Measurements from ENCODE around the gene PTPMT1. TPM values are rescaled to one million over a fixed set of nuclear protein-coding genes. Genes with fewer than 3 reads are reported as not detected.

PTPMT1 gene
- total RNA-seq, 1 donor from 2014 or later: 124 TPM

DNA sequence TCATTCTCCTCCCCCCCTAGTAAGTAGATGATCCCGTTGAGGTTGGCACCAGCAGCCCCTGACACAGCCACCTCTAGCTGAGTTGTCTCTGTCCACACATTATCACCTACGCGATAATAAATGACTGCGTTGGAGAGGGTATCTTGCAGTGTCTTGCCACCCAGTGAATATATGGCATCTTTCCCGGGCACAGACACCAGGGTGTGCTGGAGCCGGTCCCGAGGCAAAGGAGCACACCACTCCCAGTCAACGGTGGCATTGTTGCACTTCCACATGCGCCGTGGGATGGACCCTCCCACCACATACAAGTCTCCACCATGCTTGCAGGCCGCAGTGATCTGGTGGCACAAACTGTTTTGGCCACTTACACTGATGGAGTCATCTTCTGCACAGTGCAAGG is 7.9 kb downstream of the PTPMT1 start:
- no peak overlapping the region for H3K4me3 ChIP-seq (ENCODE audit: low read depth, low read length)
- TF ChIP-seq, protein P1, sequence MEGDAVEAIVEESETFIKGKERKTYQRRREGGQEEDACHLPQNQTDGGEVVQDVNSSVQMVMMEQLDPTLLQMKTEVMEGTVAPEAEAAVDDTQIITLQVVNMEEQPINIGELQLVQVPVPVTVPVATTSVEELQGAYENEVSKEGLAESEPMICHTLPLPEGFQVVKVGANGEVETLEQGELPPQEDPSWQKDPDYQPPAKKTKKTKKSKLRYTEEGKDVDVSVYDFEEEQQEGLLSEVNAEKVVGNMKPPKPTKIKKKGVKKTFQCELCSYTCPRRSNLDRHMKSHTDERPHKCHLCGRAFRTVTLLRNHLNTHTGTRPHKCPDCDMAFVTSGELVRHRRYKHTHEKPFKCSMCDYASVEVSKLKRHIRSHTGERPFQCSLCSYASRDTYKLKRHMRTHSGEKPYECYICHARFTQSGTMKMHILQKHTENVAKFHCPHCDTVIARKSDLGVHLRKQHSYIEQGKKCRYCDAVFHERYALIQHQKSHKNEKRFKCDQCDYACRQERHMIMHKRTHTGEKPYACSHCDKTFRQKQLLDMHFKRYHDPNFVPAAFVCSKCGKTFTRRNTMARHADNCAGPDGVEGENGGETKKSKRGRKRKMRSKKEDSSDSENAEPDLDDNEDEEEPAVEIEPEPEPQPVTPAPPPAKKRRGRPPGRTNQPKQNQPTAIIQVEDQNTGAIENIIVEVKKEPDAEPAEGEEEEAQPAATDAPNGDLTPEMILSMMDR (conservative IDR thresholded peaks at IDR 0.05; ENCODE audit: low read depth, low read length): no peak

GRCh38 chr11:47577460-47578041 is 12.2 kb downstream of the PTPMT1 start:
- TF ChIP-seq, protein P1 (conservative IDR thresholded peaks at IDR 0.05; ENCODE audit: low read depth, low read length): no peak
- peak overlapping the region; percentile 95 for H3K4me3 ChIP-seq (ENCODE audit: low read depth, low read length)
- no peak for DNase-seq (ENCODE audit: low read depth)

More for the DNA sequence above, 7.9 kb downstream of the PTPMT1 start:
- DNase-seq (ENCODE audit: low read depth): no peak

DNA sequence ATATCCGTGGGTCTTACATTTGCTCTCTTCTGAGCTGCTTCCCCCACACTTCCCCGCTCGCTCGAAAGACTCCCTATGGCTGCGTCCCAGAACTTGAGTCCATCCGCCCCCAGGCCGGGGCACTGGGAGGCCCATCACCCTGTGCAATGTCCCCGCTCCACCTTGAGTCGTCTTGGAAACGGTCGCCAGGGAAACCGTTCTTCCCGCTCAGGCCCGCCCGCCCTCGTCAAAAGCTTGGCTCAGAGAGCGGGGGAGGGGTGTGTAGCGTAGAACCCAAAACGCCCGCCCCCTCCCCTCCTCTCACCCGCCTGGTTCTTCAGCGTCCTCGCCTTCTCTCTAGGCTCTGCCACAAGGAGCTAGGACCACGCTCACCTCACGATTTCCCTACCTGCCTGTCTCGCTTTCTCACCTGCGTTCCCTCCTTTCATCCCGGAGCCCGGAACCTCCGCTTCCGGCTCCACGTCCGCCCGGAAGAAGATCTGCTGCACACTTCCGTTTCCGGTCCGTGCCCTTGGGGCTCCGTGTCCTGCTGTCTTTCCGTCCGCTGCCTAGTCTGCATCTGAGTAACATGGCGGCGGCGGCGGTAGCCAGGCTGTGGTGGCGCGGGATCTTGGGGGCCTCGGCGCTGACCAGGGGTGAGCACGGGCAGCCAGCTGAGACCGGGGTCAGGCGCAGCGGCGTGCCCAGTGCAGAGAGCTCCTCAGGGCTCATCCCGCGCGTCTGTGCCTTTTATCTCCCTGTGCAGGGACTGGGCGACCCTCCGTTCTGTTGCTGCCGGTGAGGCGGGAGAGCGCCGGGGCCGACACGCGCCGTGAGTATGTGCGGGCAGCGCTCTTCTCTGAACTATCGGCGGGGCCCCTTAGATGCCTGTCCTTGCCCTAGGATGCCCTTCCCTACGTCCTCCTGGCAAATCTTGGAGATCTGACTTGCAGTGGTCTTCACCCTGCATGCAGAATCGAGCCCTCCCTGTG is 13.4 kb downstream of the PTPMT1 start, which contains the start of the genes KBTBD4 and NDUFS3:
Gene KBTBD4 (minus strand): TSS at position 447 of the 971 bp plus-strand sequence. CDS start 19 bp downstream, at position 428.
Gene NDUFS3 (plus strand): TSS at position 551 of the 971 bp plus-strand sequence. CDS start 18 bp downstream, at position 569.
- peak within 1 kb of the TSS; percentile 95 for H3K4me3 ChIP-seq (ENCODE audit: low read depth, low read length)
- DNase-seq (ENCODE audit: low read depth): peak; percentile 35
- TF ChIP-seq, protein P1 (conservative IDR thresholded peaks at IDR 0.05; ENCODE audit: low read depth, low read length): no peak

DNA sequence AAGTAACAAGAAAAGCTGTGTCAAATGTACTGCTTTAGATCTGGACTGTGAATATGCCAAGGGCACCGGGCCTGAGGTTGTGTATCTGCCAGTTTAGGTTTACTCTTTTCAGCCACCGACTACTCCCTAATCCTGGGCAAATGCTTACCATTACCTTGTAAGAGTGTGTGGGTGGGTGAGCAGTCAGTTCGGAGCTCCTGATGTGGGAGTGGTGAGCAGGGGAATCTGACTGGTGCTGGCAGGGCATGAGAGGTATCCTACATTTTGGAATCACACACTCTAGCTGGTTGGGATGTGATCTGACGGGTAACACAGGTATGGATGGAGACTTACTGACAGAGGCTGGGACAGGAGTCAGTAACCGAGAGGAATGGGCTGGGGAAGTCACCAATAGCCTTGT is 18.4 kb downstream of the PTPMT1 start:
- no peak for DNase-seq (ENCODE audit: low read depth)
- no peak overlapping the region for H3K4me3 ChIP-seq (ENCODE audit: low read depth, low read length)
- TF ChIP-seq, protein P1 (conservative IDR thresholded peaks at IDR 0.05; ENCODE audit: low read depth, low read length): no peak

DNA sequence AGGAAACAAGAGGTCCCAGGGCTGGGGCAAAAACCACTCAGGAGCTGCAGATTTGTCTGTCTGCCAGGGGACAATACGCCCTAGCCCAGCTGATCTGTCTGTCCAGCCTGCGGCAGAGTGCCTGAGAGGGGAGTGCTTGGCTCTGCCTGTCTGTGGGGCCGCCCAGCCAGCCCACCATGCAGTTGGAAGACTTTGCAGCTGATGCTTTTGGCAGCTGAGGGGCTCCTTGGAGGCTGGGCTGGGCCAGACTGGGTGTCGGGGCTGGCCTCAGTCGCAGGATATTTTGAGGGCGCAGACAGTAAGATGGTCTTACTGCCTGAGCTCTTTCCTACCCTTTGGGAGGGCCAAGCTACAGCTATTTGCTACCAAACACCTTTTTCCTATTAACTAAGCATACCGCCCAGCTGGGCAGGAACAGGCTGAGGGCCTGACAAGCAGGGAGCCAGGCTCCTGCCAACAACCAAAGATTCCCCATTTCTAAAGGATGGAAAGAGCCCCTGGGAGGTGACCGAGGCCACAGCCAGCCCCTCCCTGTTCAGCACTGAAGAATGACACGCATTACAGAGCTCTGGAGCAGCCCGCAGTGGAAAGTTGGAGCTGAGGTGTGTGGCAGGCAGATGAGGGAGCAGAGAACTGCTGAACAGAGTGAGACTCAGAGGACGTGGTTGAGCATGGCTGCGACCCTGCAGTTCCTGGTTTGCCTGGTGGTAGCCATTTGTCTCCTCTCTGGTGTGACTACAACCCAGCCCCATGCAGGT is 20.9 kb downstream of the PTPMT1 start, which contains the start of gene FAM180B:
Gene FAM180B (plus strand): TSS at position 581 of the 758 bp plus-strand sequence. CDS start 91 bp downstream, at position 672.
- no peak for DNase-seq (ENCODE audit: low read depth)
- TF ChIP-seq, protein P1 (conservative IDR thresholded peaks at IDR 0.05; ENCODE audit: low read depth, low read length): no peak
- no peak within 1 kb of the TSS for H3K4me3 ChIP-seq (ENCODE audit: low read depth, low read length)

DNA sequence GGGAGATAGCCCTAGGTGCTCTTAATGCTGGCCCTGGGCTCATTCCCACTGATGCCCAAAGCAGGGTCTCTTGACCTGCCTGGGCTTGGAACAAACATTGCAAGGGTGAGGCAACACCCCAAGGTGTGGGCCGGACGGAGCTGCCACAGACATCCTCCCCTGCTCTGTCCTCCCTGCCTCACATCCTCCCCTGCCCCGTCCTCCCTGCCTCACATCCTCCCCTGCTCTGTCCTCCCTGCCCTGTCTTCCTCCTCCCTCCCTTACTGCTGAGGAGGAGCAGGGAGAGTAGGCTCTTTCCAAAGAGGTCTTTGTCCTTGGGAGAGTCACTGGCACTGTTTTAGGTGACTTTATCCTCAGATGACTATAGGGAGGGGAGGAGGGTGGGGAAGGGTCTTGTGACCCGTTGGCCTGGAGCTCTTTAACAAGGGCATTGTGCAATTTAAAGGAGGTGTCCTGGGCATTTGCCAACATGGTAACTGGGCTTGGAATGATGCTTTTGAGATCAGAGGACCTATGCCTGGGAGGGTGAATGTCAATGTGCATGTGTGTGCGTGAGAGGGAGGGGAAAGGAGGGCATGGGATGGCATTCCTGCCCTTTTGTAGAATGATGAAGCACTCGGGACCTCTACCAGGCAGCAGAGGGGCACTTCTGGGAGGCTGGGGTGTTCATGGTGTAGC is 21.8 kb downstream of the PTPMT1 start:
- TF ChIP-seq, protein P1 (conservative IDR thresholded peaks at IDR 0.05; ENCODE audit: low read depth, low read length): no peak
- no peak overlapping the region for H3K4me3 ChIP-seq (ENCODE audit: low read depth, low read length)
- no peak for DNase-seq (ENCODE audit: low read depth)
